ENCODE measurements around the gene C2CD4B.

- no peak for TF ChIP-seq SIN3A (IDR thresholded peaks at IDR 0.05; ENCODE audit: borderline replicate concordance, insufficient read depth, low read length)
- no peak for TF ChIP-seq POLR2AphosphoS5 (IDR thresholded peaks at IDR 0.05; ENCODE audit: low read depth, low read length)
- TF ChIP-seq TAF1 (IDR thresholded peaks at IDR 0.05; ENCODE audit: borderline replicate concordance, insufficient read depth, low read length), result no peak
- TF ChIP-seq, protein P1, sequence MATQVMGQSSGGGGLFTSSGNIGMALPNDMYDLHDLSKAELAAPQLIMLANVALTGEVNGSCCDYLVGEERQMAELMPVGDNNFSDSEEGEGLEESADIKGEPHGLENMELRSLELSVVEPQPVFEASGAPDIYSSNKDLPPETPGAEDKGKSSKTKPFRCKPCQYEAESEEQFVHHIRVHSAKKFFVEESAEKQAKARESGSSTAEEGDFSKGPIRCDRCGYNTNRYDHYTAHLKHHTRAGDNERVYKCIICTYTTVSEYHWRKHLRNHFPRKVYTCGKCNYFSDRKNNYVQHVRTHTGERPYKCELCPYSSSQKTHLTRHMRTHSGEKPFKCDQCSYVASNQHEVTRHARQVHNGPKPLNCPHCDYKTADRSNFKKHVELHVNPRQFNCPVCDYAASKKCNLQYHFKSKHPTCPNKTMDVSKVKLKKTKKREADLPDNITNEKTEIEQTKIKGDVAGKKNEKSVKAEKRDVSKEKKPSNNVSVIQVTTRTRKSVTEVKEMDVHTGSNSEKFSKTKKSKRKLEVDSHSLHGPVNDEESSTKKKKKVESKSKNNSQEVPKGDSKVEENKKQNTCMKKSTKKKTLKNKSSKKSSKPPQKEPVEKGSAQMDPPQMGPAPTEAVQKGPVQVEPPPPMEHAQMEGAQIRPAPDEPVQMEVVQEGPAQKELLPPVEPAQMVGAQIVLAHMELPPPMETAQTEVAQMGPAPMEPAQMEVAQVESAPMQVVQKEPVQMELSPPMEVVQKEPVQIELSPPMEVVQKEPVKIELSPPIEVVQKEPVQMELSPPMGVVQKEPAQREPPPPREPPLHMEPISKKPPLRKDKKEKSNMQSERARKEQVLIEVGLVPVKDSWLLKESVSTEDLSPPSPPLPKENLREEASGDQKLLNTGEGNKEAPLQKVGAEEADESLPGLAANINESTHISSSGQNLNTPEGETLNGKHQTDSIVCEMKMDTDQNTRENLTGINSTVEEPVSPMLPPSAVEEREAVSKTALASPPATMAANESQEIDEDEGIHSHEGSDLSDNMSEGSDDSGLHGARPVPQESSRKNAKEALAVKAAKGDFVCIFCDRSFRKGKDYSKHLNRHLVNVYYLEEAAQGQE (IDR thresholded peaks at IDR 0.05; ENCODE audit: insufficient read depth in 1 of 2, low read depth in 2 of 2, low read length in 2 of 2), result no peak
- TF ChIP-seq FOXP2 (optimal IDR thresholded peaks at IDR 0.05; ENCODE audit: borderline replicate concordance, extremely low read depth, extremely low read length, insufficient read depth), result no peak
These were observed 43.8 kb upstream of the C2CD4B start for GRCh38 chr15:62208884-62209283.
